ENCODE measurements around the gene SCGB1C2.

- TF ChIP-seq GATA3 (IDR thresholded peaks at IDR 0.05; ENCODE audit: low read depth, low read length) (no peak), GATA2 (IDR thresholded peaks at IDR 0.05; ENCODE audit: low read depth, low read length) (no peak)
These were observed 28.6 kb downstream of the SCGB1C2 start for GRCh38 chr17:165939-166338.

Data from SH-SY5Y (cell line).